AG09309 (cell line): ENCODE measurements around the gene ANKFY1.

Source experiments
- DNase-seq: peaks from one replicate; pipeline ENCODE4 v3.0.0-alpha.2; 2010; ENCODE audit warnings: low read depth
- H3K4me3 ChIP-seq: 2 replicates; pipeline ENCODE4 v1.5.1; 2011; ENCODE audit warnings: mild to moderate bottlenecking, low read depth, low read length, moderate library complexity; ENCODE audit not compliant: control insufficient read depth
- CTCF ChIP-seq: IDR thresholded peaks from 2 replicates; pipeline ENCODE4 v1.5.1; 2011; ENCODE audit warnings: mild to moderate bottlenecking, low read depth, low read length, inconsistent platforms; ENCODE audit not compliant: insufficient read depth, control insufficient read depth; ENCODE audit errors: missing control alignments

The ANKFY1 gene

GRCh38 chr17:4184811-4185210, 79.0 kb downstream of the ANKFY1 start:
- no peak for TF ChIP-seq CTCF
- H3K4me3 ChIP-seq = no peak overlapping the region
- DNase-seq = no peak

GRCh38 chr17:4182043-4182442, 81.7 kb downstream of the ANKFY1 start:
- H3K4me3 ChIP-seq = no peak overlapping the region
- DNase-seq = no peak
- no peak for TF ChIP-seq CTCF

GRCh38 chr17:4180791-4181190, 83.0 kb downstream of the ANKFY1 start:
- no peak overlapping the region for H3K4me3 ChIP-seq
- no peak for DNase-seq
- no peak for TF ChIP-seq CTCF

GRCh38 chr17:4179071-4179470, 84.7 kb downstream of the ANKFY1 start:
- no peak overlapping the region for H3K4me3 ChIP-seq
- no peak for TF ChIP-seq CTCF
- DNase-seq = no peak

GRCh38 chr17:4178651-4179050, 85.1 kb downstream of the ANKFY1 start:
- no peak for TF ChIP-seq CTCF
- no peak for DNase-seq
- H3K4me3 ChIP-seq = no peak overlapping the region

GRCh38 chr17:4177806-4178205, 86.0 kb downstream of the ANKFY1 start:
- DNase-seq = no peak
- TF ChIP-seq CTCF = no peak
- no peak overlapping the region for H3K4me3 ChIP-seq
